CD4-positive, alpha-beta T cell treated with Interleukin-12 subunit alpha and Interleukin-12 subunit beta, for 1 hour (primary cell): ENCODE measurements around the gene DEFB124.

Experiments used
- DNase-seq: peaks from one replicate; pipeline ENCODE4 v3.0.0-alpha.2; 2020

The DEFB124 gene

GRCh38 chr20:31415653-31416052 is 59.3 kb downstream of the DEFB124 start:
- DNase-seq: no peak
